WTC11 (cell line): ENCODE data around the gene TERF2IP. TPM values are rescaled to one million over a fixed set of nuclear protein-coding genes. Genes with fewer than 3 reads are reported as not detected.

Experiments used
- ATAC-seq: fragments of 200-7000 bp; cut with Tn5 transposase; 2 replicates; pipeline ENCODE4 v1.10.0; 2021; ENCODE audit warnings: mild to moderate bottlenecking, moderate library complexity
- CTCF ChIA-PET: fragments of 300-600 bp; sonication (Branson Sonifier 250); formaldehyde crosslinking; loops from one replicate; lab custom pipeline; 2021; ENCODE audit warnings: antibody characterized with exemption; lab: Charles Lee
- POLR2A ChIA-PET: fragments of 350-600 bp; sonication (Branson Sonifier 250); formaldehyde crosslinking; loops from one replicate; lab custom pipeline; 2021; ENCODE audit warnings: antibody characterized with exemption; lab: Charles Lee
- DNase-seq: peaks from one replicate; pipeline ENCODE4 v3.0.0; 2021; ENCODE audit warnings: low spot score
- H3K27ac Mint-ChIP-seq: 2 replicates; pipeline ENCODE4 v1.8.0; 2021; ENCODE audit warnings: mixed read lengths
- H3K27me3 Mint-ChIP-seq: 2 replicates; pipeline ENCODE4 v1.8.0; 2021; ENCODE audit warnings: low read depth, mild to moderate bottlenecking, moderate library complexity, mixed read lengths
- H3K36me3 Mint-ChIP-seq: 2 replicates; pipeline ENCODE4 v1.8.0; 2021; ENCODE audit warnings: mixed read lengths
- H3K4me1 Mint-ChIP-seq: 2 replicates; pipeline ENCODE4 v1.8.0; 2022; ENCODE audit warnings: mixed read lengths
- H3K4me3 Mint-ChIP-seq: 2 replicates; pipeline ENCODE4 v1.8.0; 2021; ENCODE audit warnings: mild to moderate bottlenecking, moderate library complexity, mixed read lengths
- H3K9me3 Mint-ChIP-seq: 2 replicates; pipeline ENCODE4 v1.8.0; 2021; ENCODE audit warnings: mixed read lengths
- ATF1 ChIP-seq: sonication (generic); formaldehyde crosslinking; IDR thresholded peaks from 2 replicates; pipeline ENCODE4 v1.8.1; 2023; ENCODE audit warnings: mild to moderate bottlenecking, moderate library complexity, missing genetic modification reagents
- ETV6 ChIP-seq: sonication (generic); formaldehyde crosslinking; IDR thresholded peaks from 2 replicates; pipeline ENCODE4 v1.8.1; 2022; ENCODE audit warnings: mild to moderate bottlenecking, missing genetic modification reagents
- FOXK1 ChIP-seq: sonication (generic); formaldehyde crosslinking; IDR thresholded peaks from 2 replicates; pipeline ENCODE4 v1.8.0; 2022; ENCODE audit warnings: mild to moderate bottlenecking, moderate library complexity, missing genetic modification reagents
- GABPB1 ChIP-seq: sonication (generic); formaldehyde crosslinking; IDR thresholded peaks from 2 replicates; pipeline ENCODE4 v1.8.1; 2023; ENCODE audit warnings: mild to moderate bottlenecking, missing genetic modification reagents
- GRHL2 ChIP-seq: fragments of 250-450 bp; sonication (Bioruptor Pico); IDR thresholded peaks from 2 replicates; pipeline ENCODE4 v1.8.0; 2022; ENCODE audit warnings: mild to moderate bottlenecking, moderate library complexity; ENCODE audit not compliant: insufficient replicate concordance, severe bottlenecking
- HMGA2 ChIP-seq: fragments of 250-450 bp; sonication (Bioruptor Pico); IDR thresholded peaks from 2 replicates; pipeline ENCODE4 v1.4.0; 2021; ENCODE audit warnings: mild to moderate bottlenecking, moderate library complexity
- IRF2 ChIP-seq: sonication (generic); formaldehyde crosslinking; IDR thresholded peaks from 2 replicates; pipeline ENCODE4 v1.8.0; 2022; ENCODE audit warnings: low read depth, missing genetic modification reagents, borderline replicate concordance
- MYBL2 ChIP-seq: sonication (generic); formaldehyde crosslinking; IDR thresholded peaks from 2 replicates; pipeline ENCODE4 v1.8.1; 2023; ENCODE audit warnings: mild to moderate bottlenecking, moderate library complexity, missing genetic modification reagents
- NFYB ChIP-seq: sonication (generic); formaldehyde crosslinking; conservative IDR thresholded peaks from 2 replicates; pipeline ENCODE4 v1.8.0; 2022; ENCODE audit warnings: low read depth, missing genetic modification reagents
- NR3C1 ChIP-seq: sonication (generic); formaldehyde crosslinking; conservative IDR thresholded peaks from 2 replicates; pipeline ENCODE4 v1.8.1; 2023; ENCODE audit warnings: low read depth, mild to moderate bottlenecking, missing genetic modification reagents
- OVOL2 ChIP-seq: fragments of 250-450 bp; sonication (Bioruptor Pico); IDR thresholded peaks from 2 replicates; pipeline ENCODE4 v1.9.0; 2021; ENCODE audit warnings: mild to moderate bottlenecking, borderline replicate concordance
- SMAD4 ChIP-seq: sonication (generic); formaldehyde crosslinking; IDR thresholded peaks from 2 replicates; pipeline ENCODE4 v1.8.0; 2022; ENCODE audit warnings: mild to moderate bottlenecking, missing genetic modification reagents
- TEAD1 ChIP-seq: sonication (generic); formaldehyde crosslinking; IDR thresholded peaks from 2 replicates; pipeline ENCODE4 v1.8.0; 2022; ENCODE audit warnings: mild to moderate bottlenecking, missing genetic modification reagents
- ZNF232 ChIP-seq: sonication (generic); formaldehyde crosslinking; IDR thresholded peaks from 2 replicates; pipeline ENCODE4 v1.8.0; 2022; ENCODE audit warnings: mild to moderate bottlenecking, missing genetic modification reagents
- ZNF263 ChIP-seq: sonication (generic); formaldehyde crosslinking; IDR thresholded peaks from 2 replicates; pipeline ENCODE4 v1.8.1; 2022; ENCODE audit warnings: low read depth, mild to moderate bottlenecking, moderate library complexity, missing genetic modification reagents
- ZNF671 ChIP-seq: fragments of 250-450 bp; sonication (Bioruptor Pico); IDR thresholded peaks from 2 replicates; pipeline ENCODE4 v1.8.0; 2021; ENCODE audit warnings: mild to moderate bottlenecking
- total RNA-seq: library from RNA; stranded (reverse); gene quantifications from 3 replicates; pipeline ENCODE4 v1.2.3, GENCODE V29; 2021
- TF ChIP-seq, protein P1 (sequence below): fragments of 250-450 bp; sonication (Bioruptor Pico); IDR thresholded peaks from 2 replicates; pipeline ENCODE4 v1.8.0; 2021; ENCODE audit warnings: mild to moderate bottlenecking
- TF ChIP-seq, protein P2 (sequence below): sonication (generic); formaldehyde crosslinking; IDR thresholded peaks from 2 replicates; pipeline ENCODE4 v1.8.1; 2023; ENCODE audit warnings: mild to moderate bottlenecking, missing genetic modification reagents, borderline replicate concordance
- TF ChIP-seq, protein P3 (sequence below): sonication (generic); formaldehyde crosslinking; IDR thresholded peaks from 2 replicates; pipeline ENCODE4 v1.8.1; 2022; ENCODE audit warnings: missing genetic modification reagents, borderline replicate concordance
- TF ChIP-seq, protein P4 (sequence below): sonication (generic); formaldehyde crosslinking; IDR thresholded peaks from 2 replicates; pipeline ENCODE4 v1.8.0; 2022; ENCODE audit warnings: mild to moderate bottlenecking, missing genetic modification reagents
- TF ChIP-seq, protein P5 (sequence below): sonication (generic); formaldehyde crosslinking; conservative IDR thresholded peaks from 2 replicates; pipeline ENCODE4 v1.8.1; 2022; ENCODE audit warnings: mild to moderate bottlenecking, missing genetic modification reagents
- TF ChIP-seq, protein P6 (sequence below): fragments of 250-450 bp; sonication (Bioruptor Pico); IDR thresholded peaks from 2 replicates; pipeline ENCODE4 v1.9.0; 2021; ENCODE audit warnings: mild to moderate bottlenecking
- TF ChIP-seq, protein P7 (sequence below): fragments of 250-450 bp; sonication (Bioruptor Pico); IDR thresholded peaks from 2 replicates; pipeline ENCODE4 v1.9.0; 2021; ENCODE audit warnings: mild to moderate bottlenecking

The TERF2IP gene
- total RNA-seq, 1 experiment from 2014 or later = 14.7 TPM

DNA sequence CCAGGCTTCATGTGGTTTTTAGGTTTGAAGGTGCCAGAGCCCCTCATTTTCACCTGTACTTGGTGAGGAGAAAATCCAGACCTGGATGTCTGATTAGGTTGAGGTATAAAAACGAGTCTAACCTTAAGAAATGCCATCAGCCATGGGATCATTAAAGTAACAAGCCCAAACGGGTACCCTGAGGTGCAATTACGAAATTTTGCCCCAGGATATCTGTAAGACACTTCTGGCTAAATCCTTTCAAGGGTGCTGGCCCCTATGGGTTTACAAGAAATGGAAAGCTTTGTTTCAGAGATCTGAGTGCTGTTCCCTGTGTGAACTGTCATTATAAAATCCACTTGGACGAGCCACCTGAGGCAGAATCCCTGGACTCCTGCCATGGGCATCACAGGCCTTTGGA, 44.3 kb upstream of the TERF2IP start:
- ATAC-seq (no peak), DNase-seq (no peak)
- H3K4me3 Mint-ChIP-seq = no peak overlapping the region
- peaks cover 67% of the 10 kb centered on the region for H3K36me3 Mint-ChIP-seq
- TF ChIP-seq ETV6 = no peak
- TF ChIP-seq, protein P1, sequence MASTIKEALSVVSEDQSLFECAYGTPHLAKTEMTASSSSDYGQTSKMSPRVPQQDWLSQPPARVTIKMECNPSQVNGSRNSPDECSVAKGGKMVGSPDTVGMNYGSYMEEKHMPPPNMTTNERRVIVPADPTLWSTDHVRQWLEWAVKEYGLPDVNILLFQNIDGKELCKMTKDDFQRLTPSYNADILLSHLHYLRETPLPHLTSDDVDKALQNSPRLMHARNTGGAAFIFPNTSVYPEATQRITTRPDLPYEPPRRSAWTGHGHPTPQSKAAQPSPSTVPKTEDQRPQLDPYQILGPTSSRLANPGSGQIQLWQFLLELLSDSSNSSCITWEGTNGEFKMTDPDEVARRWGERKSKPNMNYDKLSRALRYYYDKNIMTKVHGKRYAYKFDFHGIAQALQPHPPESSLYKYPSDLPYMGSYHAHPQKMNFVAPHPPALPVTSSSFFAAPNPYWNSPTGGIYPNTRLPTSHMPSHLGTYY (CRISPR knock-in tag) = no peak
- no peak for TF ChIP-seq HMGA2
- TF ChIP-seq, protein P2, sequence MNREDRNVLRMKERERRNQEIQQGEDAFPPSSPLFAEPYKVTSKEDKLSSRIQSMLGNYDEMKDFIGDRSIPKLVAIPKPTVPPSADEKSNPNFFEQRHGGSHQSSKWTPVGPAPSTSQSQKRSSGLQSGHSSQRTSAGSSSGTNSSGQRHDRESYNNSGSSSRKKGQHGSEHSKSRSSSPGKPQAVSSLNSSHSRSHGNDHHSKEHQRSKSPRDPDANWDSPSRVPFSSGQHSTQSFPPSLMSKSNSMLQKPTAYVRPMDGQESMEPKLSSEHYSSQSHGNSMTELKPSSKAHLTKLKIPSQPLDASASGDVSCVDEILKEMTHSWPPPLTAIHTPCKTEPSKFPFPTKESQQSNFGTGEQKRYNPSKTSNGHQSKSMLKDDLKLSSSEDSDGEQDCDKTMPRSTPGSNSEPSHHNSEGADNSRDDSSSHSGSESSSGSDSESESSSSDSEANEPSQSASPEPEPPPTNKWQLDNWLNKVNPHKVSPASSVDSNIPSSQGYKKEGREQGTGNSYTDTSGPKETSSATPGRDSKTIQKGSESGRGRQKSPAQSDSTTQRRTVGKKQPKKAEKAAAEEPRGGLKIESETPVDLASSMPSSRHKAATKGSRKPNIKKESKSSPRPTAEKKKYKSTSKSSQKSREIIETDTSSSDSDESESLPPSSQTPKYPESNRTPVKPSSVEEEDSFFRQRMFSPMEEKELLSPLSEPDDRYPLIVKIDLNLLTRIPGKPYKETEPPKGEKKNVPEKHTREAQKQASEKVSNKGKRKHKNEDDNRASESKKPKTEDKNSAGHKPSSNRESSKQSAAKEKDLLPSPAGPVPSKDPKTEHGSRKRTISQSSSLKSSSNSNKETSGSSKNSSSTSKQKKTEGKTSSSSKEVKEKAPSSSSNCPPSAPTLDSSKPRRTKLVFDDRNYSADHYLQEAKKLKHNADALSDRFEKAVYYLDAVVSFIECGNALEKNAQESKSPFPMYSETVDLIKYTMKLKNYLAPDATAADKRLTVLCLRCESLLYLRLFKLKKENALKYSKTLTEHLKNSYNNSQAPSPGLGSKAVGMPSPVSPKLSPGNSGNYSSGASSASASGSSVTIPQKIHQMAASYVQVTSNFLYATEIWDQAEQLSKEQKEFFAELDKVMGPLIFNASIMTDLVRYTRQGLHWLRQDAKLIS = no peak
- no peak for TF ChIP-seq NR3C1
- TF ChIP-seq, protein P3, sequence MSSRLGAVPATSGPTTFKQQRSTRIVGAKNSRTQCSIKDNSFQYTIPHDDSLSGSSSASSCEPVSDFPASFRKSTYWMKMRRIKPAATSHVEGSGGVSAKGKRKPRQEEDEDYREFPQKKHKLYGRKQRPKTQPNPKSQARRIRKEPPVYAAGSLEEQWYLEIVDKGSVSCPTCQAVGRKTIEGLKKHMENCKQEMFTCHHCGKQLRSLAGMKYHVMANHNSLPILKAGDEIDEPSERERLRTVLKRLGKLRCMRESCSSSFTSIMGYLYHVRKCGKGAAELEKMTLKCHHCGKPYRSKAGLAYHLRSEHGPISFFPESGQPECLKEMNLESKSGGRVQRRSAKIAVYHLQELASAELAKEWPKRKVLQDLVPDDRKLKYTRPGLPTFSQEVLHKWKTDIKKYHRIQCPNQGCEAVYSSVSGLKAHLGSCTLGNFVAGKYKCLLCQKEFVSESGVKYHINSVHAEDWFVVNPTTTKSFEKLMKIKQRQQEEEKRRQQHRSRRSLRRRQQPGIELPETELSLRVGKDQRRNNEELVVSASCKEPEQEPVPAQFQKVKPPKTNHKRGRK (CRISPR knock-in tag) = no peak
- TF ChIP-seq, protein P4, sequence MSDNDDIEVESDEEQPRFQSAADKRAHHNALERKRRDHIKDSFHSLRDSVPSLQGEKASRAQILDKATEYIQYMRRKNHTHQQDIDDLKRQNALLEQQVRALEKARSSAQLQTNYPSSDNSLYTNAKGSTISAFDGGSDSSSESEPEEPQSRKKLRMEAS = no peak
- TF ChIP-seq NFYB (CRISPR knock-in tag) = no peak
- no peak for TF ChIP-seq ATF1 (CRISPR knock-in tag)
- no peak for TF ChIP-seq IRF2 (CRISPR knock-in tag)
- H3K4me1 Mint-ChIP-seq = no peaks in the 10 kb centered on the region
- no peaks in the 10 kb centered on the region for H3K27me3 Mint-ChIP-seq
- peaks cover 21% of the 10 kb centered on the region for H3K9me3 Mint-ChIP-seq
- POLR2A ChIA-PET = no interaction called here
- no peak overlapping the region for H3K27ac Mint-ChIP-seq
- CTCF ChIA-PET = no interaction called here

DNA sequence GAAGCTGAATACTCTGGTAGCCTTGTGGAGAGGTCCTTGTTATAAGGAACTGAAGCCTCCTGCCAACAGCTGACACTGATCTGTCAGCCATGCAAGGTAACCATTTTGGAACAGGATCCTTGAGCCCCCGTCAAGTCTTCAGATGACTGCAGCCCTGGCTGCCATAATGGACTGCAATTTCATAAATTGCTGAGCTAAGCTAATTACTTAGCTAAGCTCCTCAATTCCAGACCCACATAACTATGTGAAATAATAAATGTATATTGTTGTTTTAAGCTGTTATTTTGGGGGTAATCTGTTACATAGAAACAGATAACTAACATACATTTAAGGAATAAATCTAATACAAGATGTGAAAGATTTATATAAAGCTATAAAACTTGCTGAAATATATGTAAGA, 41.1 kb upstream of the TERF2IP start:
- ChIA-PET POLR2A (interaction anchor here (0.6 kb wide), 1 partner anchor 15 kb away, joined by 3 read pairs; no protein-coding TSS in a partner anchor), CTCF (interaction anchor here (0.5 to 1.1 kb wide), 3 partner anchors 89 to 290 kb away, joined by 4 to 5 read pairs (median 4); no protein-coding TSS in a partner anchor)
- Mint-ChIP-seq H3K27me3 (no peaks in the 10 kb centered on the region), H3K36me3 (peaks cover 59% of the 10 kb centered on the region), H3K4me3 (no peak overlapping the region), H3K27ac (no peak overlapping the region), H3K9me3 (peaks cover 20% of the 10 kb centered on the region), H3K4me1 (no peaks in the 10 kb centered on the region)
- DNase-seq (no peak), ATAC-seq (no peak)
- TF ChIP-seq TEAD1 (CRISPR knock-in tag) (no peak), ZNF263 (CRISPR knock-in tag) (no peak), GRHL2 (no peak), OVOL2 (CRISPR knock-in tag) (no peak), GABPB1 (CRISPR knock-in tag) (no peak), MYBL2 (CRISPR knock-in tag) (no peak), FOXK1 (CRISPR knock-in tag) (no peak), NFYB (CRISPR knock-in tag) (no peak), ZNF671 (CRISPR knock-in tag) (no peak), ZNF232 (CRISPR knock-in tag) (no peak), SMAD4 (no peak)
- TF ChIP-seq, protein P5, sequence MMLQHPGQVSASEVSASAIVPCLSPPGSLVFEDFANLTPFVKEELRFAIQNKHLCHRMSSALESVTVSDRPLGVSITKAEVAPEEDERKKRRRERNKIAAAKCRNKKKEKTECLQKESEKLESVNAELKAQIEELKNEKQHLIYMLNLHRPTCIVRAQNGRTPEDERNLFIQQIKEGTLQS (CRISPR knock-in tag) = no peak
- TF ChIP-seq, protein P3 (CRISPR knock-in tag) = no peak
- TF ChIP-seq, protein P6, sequence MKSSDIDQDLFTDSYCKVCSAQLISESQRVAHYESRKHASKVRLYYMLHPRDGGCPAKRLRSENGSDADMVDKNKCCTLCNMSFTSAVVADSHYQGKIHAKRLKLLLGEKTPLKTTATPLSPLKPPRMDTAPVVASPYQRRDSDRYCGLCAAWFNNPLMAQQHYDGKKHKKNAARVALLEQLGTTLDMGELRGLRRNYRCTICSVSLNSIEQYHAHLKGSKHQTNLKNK (CRISPR knock-in tag) = no peak
- TF ChIP-seq, protein P7, sequence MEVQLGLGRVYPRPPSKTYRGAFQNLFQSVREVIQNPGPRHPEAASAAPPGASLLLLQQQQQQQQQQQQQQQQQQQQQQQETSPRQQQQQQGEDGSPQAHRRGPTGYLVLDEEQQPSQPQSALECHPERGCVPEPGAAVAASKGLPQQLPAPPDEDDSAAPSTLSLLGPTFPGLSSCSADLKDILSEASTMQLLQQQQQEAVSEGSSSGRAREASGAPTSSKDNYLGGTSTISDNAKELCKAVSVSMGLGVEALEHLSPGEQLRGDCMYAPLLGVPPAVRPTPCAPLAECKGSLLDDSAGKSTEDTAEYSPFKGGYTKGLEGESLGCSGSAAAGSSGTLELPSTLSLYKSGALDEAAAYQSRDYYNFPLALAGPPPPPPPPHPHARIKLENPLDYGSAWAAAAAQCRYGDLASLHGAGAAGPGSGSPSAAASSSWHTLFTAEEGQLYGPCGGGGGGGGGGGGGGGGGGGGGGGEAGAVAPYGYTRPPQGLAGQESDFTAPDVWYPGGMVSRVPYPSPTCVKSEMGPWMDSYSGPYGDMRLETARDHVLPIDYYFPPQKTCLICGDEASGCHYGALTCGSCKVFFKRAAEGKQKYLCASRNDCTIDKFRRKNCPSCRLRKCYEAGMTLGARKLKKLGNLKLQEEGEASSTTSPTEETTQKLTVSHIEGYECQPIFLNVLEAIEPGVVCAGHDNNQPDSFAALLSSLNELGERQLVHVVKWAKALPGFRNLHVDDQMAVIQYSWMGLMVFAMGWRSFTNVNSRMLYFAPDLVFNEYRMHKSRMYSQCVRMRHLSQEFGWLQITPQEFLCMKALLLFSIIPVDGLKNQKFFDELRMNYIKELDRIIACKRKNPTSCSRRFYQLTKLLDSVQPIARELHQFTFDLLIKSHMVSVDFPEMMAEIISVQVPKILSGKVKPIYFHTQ = no peak
